ENCODE results near the gene FAM3D. TPM values are rescaled to one million over a fixed set of nuclear protein-coding genes. Genes with fewer than 3 reads are reported as not detected.

The FAM3D gene
- total and polyA plus RNA-seq, 9 of the 15 experiments (the other 6 are each of a cell fraction or from before 2014, with no cell fraction given), result not detected

DNA sequence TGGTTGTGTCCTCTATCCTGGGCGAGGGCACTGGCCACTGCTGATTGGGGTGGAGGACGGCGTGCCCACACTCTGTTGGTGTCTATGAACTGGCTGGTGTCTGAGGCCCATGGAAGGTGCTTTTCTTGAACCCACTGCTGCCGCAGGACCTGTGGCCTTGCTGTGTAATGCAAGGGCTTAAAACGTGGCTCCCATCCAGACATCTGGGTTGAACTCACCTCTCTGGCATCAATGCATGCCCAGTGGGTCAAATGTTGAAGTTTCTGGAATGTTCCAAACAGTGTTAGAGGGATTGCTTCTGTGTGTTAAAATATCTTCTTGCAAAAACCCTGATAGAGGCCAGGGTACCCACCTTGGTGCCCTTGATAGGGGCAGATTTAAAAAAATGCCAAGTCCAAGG is 42.6 kb downstream of the FAM3D start:
- ATAC-seq (no peak), DNase-seq (ENCODE audit: extremely low read depth in 1 of 4, low spot score in 3 of 4) (no peak), FAIRE-seq (no peak)
- H3K9me1 ChIP-seq (ENCODE audit: control insufficient read depth, insufficient read depth, low read length), result no peaks in the 10 kb centered on the region
- H2AFZ ChIP-seq (ENCODE audit: low read depth, low read length), result no peak overlapping the region
- no peaks in the 10 kb centered on the region; the same call in 1 of the 2 replicates for H4K20me1 ChIP-seq (replicated peaks; ENCODE audit: control insufficient read depth, insufficient read depth, low read length)
- H3K4me3 ChIP-seq, result no peak overlapping the region
- H3K36me3 ChIP-seq (ENCODE audit: control insufficient read depth, insufficient read depth, low read length), result no peaks in the 10 kb centered on the region
- no peaks in the 10 kb centered on the region for H3K9me3 ChIP-seq (replicated peaks; ENCODE audit: control insufficient read depth, insufficient read depth, low read depth, low read length)
- no peak overlapping the region for H3K4me2 ChIP-seq (ENCODE audit: insufficient read depth, low read length)
- H3K79me2 ChIP-seq (ENCODE audit: control insufficient read depth, insufficient read depth, low read length), result no peaks in the 10 kb centered on the region
- H3K27ac ChIP-seq (ENCODE audit: extremely low read depth, low read depth, low read length), result no peak overlapping the region
- H3K27me3 ChIP-seq (ENCODE audit: control insufficient read depth in 2 of 2, insufficient read depth in 2 of 2, low read length in 2 of 2), result peaks cover 3 to 56% of the 10 kb centered on the region in 2 experiments; a peak in 3 of 5 replicates
- in situ Hi-C loops (cut with MboI) (no loop called here), intact Hi-C loops (cut with micrococcal nuclease) (no loop called here)
- POLR2A ChIA-PET, result no interaction called here
- CTCF ChIA-PET (ENCODE audit: low intra/inter-chr PET ratio), result no interaction called here
- 0% methylated on average over 5 of the region's 5 CpGs for WGBS (ENCODE audit: insufficient coverage, low coverage, missing lambda C conversion rate)
- H3K9ac ChIP-seq (ENCODE audit: insufficient read depth in 1 of 2, low read depth in 2 of 2, low read length in 2 of 2), result no peak overlapping the region
- no TSS peak for BruUV-seq (replicated peaks)
- no peaks in the 10 kb centered on the region; a peak in 1 of 5 replicates for H3K4me1 ChIP-seq (replicated peaks in 1 of 2; ENCODE audit: control insufficient read depth in 2 of 2, insufficient read depth in 2 of 2, low read length in 2 of 2)
- TF ChIP-seq, protein P1, sequence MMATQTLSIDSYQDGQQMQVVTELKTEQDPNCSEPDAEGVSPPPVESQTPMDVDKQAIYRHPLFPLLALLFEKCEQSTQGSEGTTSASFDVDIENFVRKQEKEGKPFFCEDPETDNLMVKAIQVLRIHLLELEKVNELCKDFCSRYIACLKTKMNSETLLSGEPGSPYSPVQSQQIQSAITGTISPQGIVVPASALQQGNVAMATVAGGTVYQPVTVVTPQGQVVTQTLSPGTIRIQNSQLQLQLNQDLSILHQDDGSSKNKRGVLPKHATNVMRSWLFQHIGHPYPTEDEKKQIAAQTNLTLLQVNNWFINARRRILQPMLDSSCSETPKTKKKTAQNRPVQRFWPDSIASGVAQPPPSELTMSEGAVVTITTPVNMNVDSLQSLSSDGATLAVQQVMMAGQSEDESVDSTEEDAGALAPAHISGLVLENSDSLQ (IDR thresholded peaks at IDR 0.05), result no peak
- no peak for TF ChIP-seq NUFIP1 (IDR thresholded peaks at IDR 0.05; ENCODE audit: partially characterized antibody)
- TF ChIP-seq, protein P2, sequence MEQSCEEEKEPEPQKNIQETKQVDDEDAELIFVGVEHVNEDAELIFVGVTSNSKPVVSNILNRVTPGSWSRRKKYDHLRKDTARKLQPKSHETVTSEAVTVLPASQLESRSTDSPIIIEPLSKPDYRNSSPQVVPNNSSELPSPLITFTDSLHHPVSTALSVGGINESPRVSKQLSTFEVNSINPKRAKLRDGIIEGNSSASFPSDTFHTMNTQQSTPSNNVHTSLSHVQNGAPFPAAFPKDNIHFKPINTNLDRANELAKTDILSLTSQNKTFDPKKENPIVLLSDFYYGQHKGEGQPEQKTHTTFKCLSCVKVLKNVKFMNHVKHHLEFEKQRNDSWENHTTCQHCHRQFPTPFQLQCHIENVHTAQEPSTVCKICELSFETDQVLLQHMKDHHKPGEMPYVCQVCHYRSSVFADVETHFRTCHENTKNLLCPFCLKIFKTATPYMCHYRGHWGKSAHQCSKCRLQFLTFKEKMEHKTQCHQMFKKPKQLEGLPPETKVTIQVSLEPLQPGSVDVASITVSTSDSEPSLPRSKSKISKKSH (CRISPR knock-in tag; IDR thresholded peaks at IDR 0.05), result no peak
- no peak for TF ChIP-seq ETV1 (tag; conservative IDR thresholded peaks at IDR 0.05; ENCODE audit: low read depth)
- TF ChIP-seq YBX1 (IDR thresholded peaks at IDR 0.05), result no peak
- TF ChIP-seq NCOA6 (IDR thresholded peaks at IDR 0.05), result no peak
- TF ChIP-seq POLR3A (IDR thresholded peaks at IDR 0.05; ENCODE audit: borderline replicate concordance, extremely low read depth, insufficient read depth, insufficient read length), result no peak
- TF ChIP-seq KAT8 (IDR thresholded peaks at IDR 0.05; ENCODE audit: low read depth), result no peak
- no peak for TF ChIP-seq SMARCE1 (IDR thresholded peaks at IDR 0.05)

Measured in K562 (cell line).